CD4-positive, alpha-beta T cell treated with Interleukin-6 at 100 ng/mL for 8 hours (primary cell): ENCODE results near the gene ULK2.
"Not testable (repeated sequence)": the region's sequence is repeated elsewhere in the genome, so short reads cannot be mapped to it uniquely, and the experiment has no call there.

Source experiments
- DNase-seq: peaks from one replicate; pipeline ENCODE4 v3.0.0-alpha.2; 2020; ENCODE audit warnings: mixed read lengths, low spot score

Gene ULK2

GRCh38 chr17:19766421-19767270, 101.1 kb downstream of the ULK2 start:
- DNase-seq: peak; percentile 79

GRCh38 chr17:19766016-19766415, 101.7 kb downstream of the ULK2 start:
- no peak for DNase-seq

GRCh38 chr17:19763991-19764390, 103.7 kb downstream of the ULK2 start:
- DNase-seq: not testable (repeated sequence)

GRCh38 chr17:19763416-19763815, 104.3 kb downstream of the ULK2 start:
- no peak for DNase-seq

GRCh38 chr17:19762515-19762961, 105.2 kb downstream of the ULK2 start:
- DNase-seq: peak; percentile 19

- DNase-seq: no peak
These were observed 107.0 kb downstream of the ULK2 start for GRCh38 chr17:19760746-19761145.

- DNase-seq: no peak
These were observed 107.9 kb downstream of the ULK2 start for GRCh38 chr17:19759568-19760549.

GRCh38 chr17:19757536-19758180, 110.1 kb downstream of the ULK2 start:
- DNase-seq: no peak

GRCh38 chr17:19756546-19756945, 111.2 kb downstream of the ULK2 start:
- DNase-seq: no peak

GRCh38 chr17:19755821-19756510, 111.8 kb downstream of the ULK2 start:
- no peak for DNase-seq

- DNase-seq: no peak
These were observed 112.3 kb downstream of the ULK2 start for GRCh38 chr17:19755392-19755791.

- DNase-seq: no peak
These were observed 113.9 kb downstream of the ULK2 start for GRCh38 chr17:19753661-19754463.

- no peak for DNase-seq
These were observed 114.7 kb downstream of the ULK2 start for GRCh38 chr17:19753051-19753509.

- no peak for DNase-seq
These were observed 115.3 kb downstream of the ULK2 start for GRCh38 chr17:19752216-19753050.

- DNase-seq: no peak
These were observed 116.9 kb downstream of the ULK2 start for GRCh38 chr17:19750835-19751234.

GRCh38 chr17:19750020-19750572, 117.6 kb downstream of the ULK2 start:
- DNase-seq: no peak

- DNase-seq: no peak
These were observed 118.9 kb downstream of the ULK2 start for GRCh38 chr17:19748807-19749193.

GRCh38 chr17:19747829-19748806, 119.6 kb downstream of the ULK2 start, which contains the start of gene ALDH3A1:
ALDH3A1 (minus strand) TSS chr17:19748298; CDS start chr17:19745129, 3,169 bp downstream.
- DNase-seq: no peak
